B cell (primary cell): ENCODE results near the gene ZNF669.
"Not testable (repeated sequence)": the region's sequence is repeated elsewhere in the genome, so short reads cannot be mapped to it uniquely, and the experiment has no call there.

ENCODE experiments used
- CTCF ChIP-seq: fragments of 200-600 bp; IDR thresholded peaks from one replicate; pipeline ENCODE4 v1.8.0; 2022; ENCODE audit warnings: antibody characterized with exemption, mild to moderate bottlenecking
- EZH2 ChIP-seq: IDR thresholded peaks from 2 replicates; pipeline ENCODE4 v1.6.1; 2012; ENCODE audit warnings: borderline replicate concordance, low read depth, mild to moderate bottlenecking, moderate library complexity, low read length; ENCODE audit not compliant: insufficient read depth, poor library complexity, severe bottlenecking

- not testable (repeated sequence) for TF ChIP-seq CTCF, EZH2
These were observed 16.2 kb upstream of the ZNF669 start for GRCh38 chr1:247120408-247120668.
